Fibroblast of skin of back (primary cell): ENCODE data around the gene SPANXN2. TPM values are rescaled to one million over a fixed set of nuclear protein-coding genes. Genes with fewer than 3 reads are reported as not detected.
"Not testable (repeated sequence)": the region's sequence is repeated elsewhere in the genome, so short reads cannot be mapped to it uniquely, and the experiment has no call there.

Experiments
- DNase-seq: peaks from one replicate; pipeline ENCODE4 v3.0.0-alpha.2; 2013
- polyA plus RNA-seq, 2 experiments: library from polyadenylated mRNA; unstranded; fragments of 120-200 nt; gene quantifications; one replicate each; pipeline ENCODE4 v1.2.1, GENCODE V29; 2013; ENCODE audit not compliant: insufficient read length in 2 of 2

The SPANXN2 gene
- polyA plus RNA-seq (2013, experiment 1 of 2; ENCODE audit: insufficient read length), result not detected
- polyA plus RNA-seq (2013, experiment 2 of 2; ENCODE audit: insufficient read length), result not detected

GRCh38 chrX:143720652-143721051 is at the start of gene SPANXN2:
Gene SPANXN2 (minus strand): TSS chrX:143720752. CDS start chrX:143720668, 84 bp downstream.
- DNase-seq, result not testable (repeated sequence)

GRCh38 chrX:143768976-143769375 is 48.4 kb upstream of the SPANXN2 start:
- no peak for DNase-seq

GRCh38 chrX:143767789-143768188 is 47.2 kb upstream of the SPANXN2 start:
- DNase-seq, result not testable (repeated sequence)

GRCh38 chrX:143757887-143758286 is 37.3 kb upstream of the SPANXN2 start:
- DNase-seq, result no peak

GRCh38 chrX:143757375-143757774 is 36.8 kb upstream of the SPANXN2 start:
- no peak for DNase-seq

GRCh38 chrX:143754183-143754582 is 33.6 kb upstream of the SPANXN2 start:
- DNase-seq, result no peak

GRCh38 chrX:143733866-143734265 is 13.3 kb upstream of the SPANXN2 start:
- no peak for DNase-seq

GRCh38 chrX:143726296-143726695 is 5.7 kb upstream of the SPANXN2 start:
- no peak for DNase-seq

- DNase-seq, result no peak
These were observed 19.1 kb downstream of the SPANXN2 start for GRCh38 chrX:143701460-143701859.

GRCh38 chrX:143694885-143695284 is 25.7 kb downstream of the SPANXN2 start:
- no peak for DNase-seq

GRCh38 chrX:143683486-143683885 is 37.1 kb downstream of the SPANXN2 start:
- no peak for DNase-seq

GRCh38 chrX:143674926-143675325 is 45.6 kb downstream of the SPANXN2 start:
- DNase-seq, result no peak

GRCh38 chrX:143669395-143669794 is 51.2 kb downstream of the SPANXN2 start:
- DNase-seq, result no peak

GRCh38 chrX:143664302-143664701 is 56.2 kb downstream of the SPANXN2 start:
- DNase-seq, result peak; percentile 5

- no peak for DNase-seq
These were observed 56.8 kb downstream of the SPANXN2 start for GRCh38 chrX:143663755-143664154.
